ENCODE results near the gene MISFA.

- TF ChIP-seq CTCF (IDR thresholded peaks at IDR 0.05) (no peak), POLR2A (IDR thresholded peaks at IDR 0.05; ENCODE audit: low read depth) (no peak), EP300 (IDR thresholded peaks at IDR 0.05) (no peak)
Measured at GRCh38 chr11:18632841-18633240, 33.3 kb downstream of the MISFA start.

All from esophagus muscularis mucosa (tissue), 4 donors.